AG20443 (cell line): ENCODE data around the gene LCE1A.
A peak's percentile ranks its signal among the peaks of the same experiment; 100 is the strongest.

ENCODE experiments used
- DNase-seq: peaks from one replicate; pipeline ENCODE4 v3.0.0; 2012; ENCODE audit warnings: low spot score, mixed read lengths

Gene LCE1A

GRCh38 chr1:152870831-152871730 is 43.8 kb downstream of the LCE1A start:
- DNase-seq, result peak; percentile 46

GRCh38 chr1:152871731-152872126 is 44.5 kb downstream of the LCE1A start:
- no peak for DNase-seq

- DNase-seq, result no peak
Observed at GRCh38 chr1:152873495-152873894, 46.2 kb downstream of the LCE1A start.

DNA sequence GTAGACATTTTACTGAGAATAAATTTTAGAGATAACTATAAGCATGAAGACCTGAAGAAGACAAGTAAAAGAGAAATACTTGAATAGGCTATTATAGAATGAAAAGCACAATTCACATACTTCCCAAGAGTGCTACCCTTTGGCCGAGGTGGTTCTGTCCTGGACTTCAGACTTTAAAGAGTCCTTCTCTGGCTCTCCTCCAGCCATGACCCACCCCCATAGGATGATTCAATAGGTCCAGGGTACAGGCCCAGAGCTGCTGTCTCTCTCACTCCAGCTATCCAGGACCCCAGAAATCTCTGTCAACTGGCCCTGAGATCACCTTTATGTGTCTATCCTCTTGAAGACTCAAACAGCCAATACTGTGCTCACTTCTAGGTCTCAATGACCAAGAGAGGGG is 49.6 kb downstream of the LCE1A start:
- DNase-seq, result no peak
